B cell (primary cell): ENCODE measurements around the gene SUCLG1. TPM values are rescaled to one million over a fixed set of nuclear protein-coding genes. Genes with fewer than 3 reads are reported as not detected.

Experiments
- ATAC-seq: fragments of 200-7000 bp; cut with Tn5 transposase; one replicate; pipeline ENCODE4 v1.10.0; 2021; ENCODE audit warnings: low read depth, mild to moderate bottlenecking, moderate number of reproducible peaks, moderate library complexity
- CTCF ChIA-PET: fragments of 350-600 bp; sonication (Branson Sonifier 250); formaldehyde crosslinking; loops from one replicate; lab custom pipeline; 2021; ENCODE audit warnings: antibody characterized with exemption, inconsistent platforms; lab: Charles Lee
- POLR2A ChIA-PET: fragments of 350-600 bp; sonication (Branson Sonifier 250); formaldehyde crosslinking; loops from one replicate; lab custom pipeline; 2021; ENCODE audit warnings: antibody characterized with exemption; lab: Charles Lee
- DNase-seq: peaks from one replicate; pipeline ENCODE4 v3.0.0; 2013
- H2AFZ ChIP-seq: 2 replicates; pipeline ENCODE4 v1.6.1; 2012; ENCODE audit warnings: mild to moderate bottlenecking, low read depth, low read length; ENCODE audit not compliant: insufficient read depth, poor library complexity, severe bottlenecking
- H3K27ac ChIP-seq, 2 donors: 1 replicate in 1 of 2; 2 replicates in 1 of 2; pipeline ENCODE4 v1.5.1; 2012 to 2013; ENCODE audit warnings: low read length in 2 of 2, mild to moderate bottlenecking in 2 of 2, moderate library complexity in 1 of 2
- H3K27me3 ChIP-seq, 4 experiments: fragments of 200-600 bp in 1 of 4; sonication (generic) in 1 of 4; replicated peaks in 1 of 4; 1 replicate in 2 of 4; 2 replicates in 2 of 4; pipeline versions ENCODE4 v1.6.1 to v1.7.0; 2013 to 2016; ENCODE audit warnings: low read length in 3 of 4, mild to moderate bottlenecking in 2 of 4, mixed read lengths in 1 of 4, moderate library complexity in 1 of 4; ENCODE audit not compliant: insufficient read depth in 4 of 4, control insufficient read depth in 3 of 4; ENCODE audit errors: control extremely low read depth in 1 of 4
- H3K36me3 ChIP-seq, 2 experiments: replicated peaks in 1 of 2; 1 replicate in 1 of 2; 2 replicates in 1 of 2; pipeline versions ENCODE4 v1.6.1 to v1.7.1; 2013; ENCODE audit warnings: low read length in 1 of 2; ENCODE audit not compliant: insufficient read depth in 2 of 2, control insufficient read depth in 1 of 2; ENCODE audit errors: control extremely low read depth in 1 of 2, extremely low read depth in 1 of 2
- H3K4me1 ChIP-seq, 2 donors: fragments of 200-600 bp in 1 of 2; sonication (generic) in 1 of 2; 1 replicate in 1 of 2; 2 replicates in 1 of 2; pipeline versions ENCODE4 v1.5.1 to v1.6.1; 2013 to 2017; ENCODE audit warnings: low read length in 2 of 2; ENCODE audit not compliant: control insufficient read depth in 2 of 2, insufficient read depth in 2 of 2
- H3K4me2 ChIP-seq: replicated peaks from 2 replicates; pipeline ENCODE3; 2012; ENCODE audit warnings: mild to moderate bottlenecking, low read depth, low read length; ENCODE audit not compliant: poor library complexity, severe bottlenecking
- H3K4me3 ChIP-seq, 5 experiments: fragments of 200-600 bp in 1 of 5; sonication (generic) in 1 of 5; 1 replicate in 3 of 5; 2 replicates in 2 of 5; pipeline versions ENCODE4 v1.5.1 to v1.7.0; 2011 to 2016; ENCODE audit warnings: low read length in 4 of 5, mild to moderate bottlenecking in 4 of 5, low read depth in 2 of 5, control low read depth in 1 of 5, moderate library complexity in 1 of 5; ENCODE audit not compliant: insufficient read depth in 1 of 5; ENCODE audit errors: control extremely low read depth in 1 of 5, extremely low read depth in 1 of 5
- H3K79me2 ChIP-seq: fragments of 200-600 bp; sonication (generic); one replicate; pipeline ENCODE4 v1.6.0; 2016; ENCODE audit warnings: low read length; ENCODE audit not compliant: control insufficient read depth, insufficient read depth
- H3K9ac ChIP-seq: fragments of 200-600 bp; sonication (generic); 2 replicates; pipeline ENCODE4 v1.6.1; 2017; ENCODE audit warnings: mild to moderate bottlenecking, low read length, moderate library complexity
- H3K9me3 ChIP-seq, 3 donors: one replicate each; pipeline versions ENCODE4 v1.6.1 to v1.7.1; 2013; ENCODE audit warnings: low read length in 2 of 3; ENCODE audit not compliant: control insufficient read depth in 2 of 3, insufficient read depth in 1 of 3; ENCODE audit errors: control extremely low read depth in 1 of 3
- H4K20me1 ChIP-seq: 2 replicates; pipeline ENCODE4 v1.6.0; 2012; ENCODE audit warnings: mild to moderate bottlenecking, low read length; ENCODE audit not compliant: insufficient read depth, control insufficient read depth, poor library complexity, severe bottlenecking
- H3K27ac Mint-ChIP-seq: one replicate; pipeline ENCODE4 v1.8.0; 2021; ENCODE audit warnings: mixed read lengths
- H3K27me3 Mint-ChIP-seq: one replicate; pipeline ENCODE4 v1.8.0; 2021; ENCODE audit warnings: mixed read lengths
- H3K4me1 Mint-ChIP-seq: one replicate; pipeline ENCODE4 v1.8.0; 2021; ENCODE audit warnings: mixed read lengths
- H3K4me3 Mint-ChIP-seq: one replicate; pipeline ENCODE4 v1.8.0; 2021; ENCODE audit warnings: mixed read lengths
- H3K9me3 Mint-ChIP-seq: one replicate; pipeline ENCODE4 v1.8.0; 2022; ENCODE audit warnings: mixed read lengths; ENCODE audit not compliant: insufficient read depth
- CTCF ChIP-seq: fragments of 200-600 bp; IDR thresholded peaks from one replicate; pipeline ENCODE4 v1.8.0; 2022; ENCODE audit warnings: antibody characterized with exemption, mild to moderate bottlenecking
- EZH2 ChIP-seq: IDR thresholded peaks from 2 replicates; pipeline ENCODE4 v1.6.1; 2012; ENCODE audit warnings: borderline replicate concordance, low read depth, mild to moderate bottlenecking, moderate library complexity, low read length; ENCODE audit not compliant: insufficient read depth, poor library complexity, severe bottlenecking
- WGBS: methylation state at CpG from one replicate; pipeline ENCODE4 v1.1.5; 2013; ENCODE audit warnings: missing lambda C conversion rate; ENCODE audit not compliant: insufficient coverage; 5-methylcytosine and 5-hydroxymethylcytosine counted together
- intact Hi-C: fragments of 100-400 bp; cut with micrococcal nuclease; formaldehyde crosslinking; loops from one replicate; pipeline ENCODE4 v1.10.0; 2022
- polyA plus RNA-seq: library from polyadenylated mRNA; depleted of rRNA; stranded (reverse); fragments of >200 nt; gene quantifications from 2 replicates; pipeline ENCODE4 v1.2.3, GENCODE V29; 2012
- total RNA-seq, 2 donors: library from RNA; stranded (reverse); fragments of 120-200 nt in 1 of 2; gene quantifications; 1 replicate in 1 of 2; 2 replicates in 1 of 2; pipeline versions ENCODE4 v1.2.3 to v1.2.4, GENCODE V29; 2013 to 2022

SUCLG1 gene
- total and polyA plus RNA-seq, 2 donors (not counting 1 experiment from before 2014, with no cell fraction given): 16.1 to 31.8 TPM

- ATAC-seq: no peak
- DNase-seq: no peak
- Histone ChIP-seq H4K20me1 (no peaks in the 10 kb centered on the region), H3K27me3 (peaks cover 0 to 7% (median 0%) of the 10 kb centered on the region in 4 experiments), H3K9me3 (peaks cover 0 to 2% (median 1%) of the 10 kb centered on the region in 3 donors), H3K27ac (no peak overlapping the region), H2AFZ (no peak overlapping the region), H3K36me3 (no peaks in the 10 kb centered on the region), H3K9ac (no peak overlapping the region), H3K4me2 (no peak overlapping the region), H3K4me1 (no peaks in the 10 kb centered on the region), H3K4me3 (no peak overlapping the region), H3K79me2 (no peaks in the 10 kb centered on the region)
- ChIA-PET POLR2A (no interaction called here), CTCF (no interaction called here)
- Mint-ChIP-seq H3K27me3 (peaks cover 26% of the 10 kb centered on the region), H3K9me3 (no peaks in the 10 kb centered on the region), H3K4me1 (no peaks in the 10 kb centered on the region), H3K4me3 (no peak overlapping the region), H3K27ac (no peak overlapping the region)
- TF ChIP-seq CTCF (no peak), EZH2 (no peak)
- intact Hi-C loops: no loop called here
- no CpG with 5 or more reads among the region's 2 CpGs for WGBS
Measured at GRCh38 chr2:84383271-84383670, 75.8 kb downstream of the SUCLG1 start.

GRCh38 chr2:84380875-84381274 is 78.2 kb downstream of the SUCLG1 start:
- no peaks in the 10 kb centered on the region for H3K36me3 ChIP-seq
- intact Hi-C loops: no loop called here
- ATAC-seq: no peak
- TF ChIP-seq EZH2 (no peak), CTCF (no peak)
- H3K27me3 Mint-ChIP-seq: peaks cover 20% of the 10 kb centered on the region
- H3K4me3 ChIP-seq: no peak overlapping the region
- H3K27ac Mint-ChIP-seq: no peak overlapping the region
- ChIA-PET POLR2A (no interaction called here), CTCF (no interaction called here)
- no peak overlapping the region for H3K27ac ChIP-seq
- no peaks in the 10 kb centered on the region for H4K20me1 ChIP-seq
- no peaks in the 10 kb centered on the region for H3K9me3 Mint-ChIP-seq
- H3K79me2 ChIP-seq: no peaks in the 10 kb centered on the region
- H3K9me3 ChIP-seq: peaks cover 0 to 4% (median 1%) of the 10 kb centered on the region in 3 donors
- H2AFZ ChIP-seq: no peak overlapping the region
- no peaks in the 10 kb centered on the region for H3K4me1 Mint-ChIP-seq
- H3K27me3 ChIP-seq: peaks cover 0 to 4% (median 0%) of the 10 kb centered on the region in 4 experiments
- no peak overlapping the region for H3K4me3 Mint-ChIP-seq
- H3K9ac ChIP-seq: no peak overlapping the region
- H3K4me2 ChIP-seq: no peak overlapping the region
- no peak for DNase-seq
- no peaks in the 10 kb centered on the region for H3K4me1 ChIP-seq
